ENCODE measurements around the gene EAF2.

The EAF2 gene

GRCh38 chr3:121926380-121926779 lies 91.4 kb downstream of the EAF2 start:
- WGBS, 2 donors (ENCODE audit: extremely low coverage in 2 of 2, insufficient read length in 2 of 2, insufficient replicate concordance in 1 of 2) = no CpG with 5 or more reads among the region's 1 CpG
- Histone ChIP-seq H3K18ac (ENCODE audit: low read length) (no peak overlapping the region), H2BK12ac (ENCODE audit: low read length) (no peak overlapping the region), H3K9ac (ENCODE audit: low read depth, low read length, poor library complexity) (no peak overlapping the region), H2BK15ac (ENCODE audit: low read length) (peak overlapping the region; percentile 16), H3K4me1 (ENCODE audit: control insufficient read depth in 2 of 2, insufficient read depth in 1 of 2, low read depth in 1 of 2, low read length in 2 of 2) (no peaks in the 10 kb centered on the region), H3K36me3 (replicated peaks in 1 of 2; ENCODE audit: control insufficient read depth in 2 of 2, insufficient read depth in 2 of 2, low read length in 2 of 2) (no peaks in the 10 kb centered on the region), H3K4me2 (ENCODE audit: insufficient read depth, low read length, poor library complexity, severe bottlenecking) (no peak overlapping the region), H3K23ac (ENCODE audit: low read depth, low read length, poor library complexity) (peak overlapping the region; percentile 9), H3K9me3 (replicated peaks in 1 of 2; ENCODE audit: control insufficient read depth in 2 of 2, insufficient read depth in 1 of 2, low read depth in 1 of 2, low read length in 2 of 2) (no peaks in the 10 kb centered on the region), H2AFZ (ENCODE audit: low read length) (no peak overlapping the region), H3K4ac (ENCODE audit: low read length) (no peak overlapping the region), H2AK5ac (ENCODE audit: low read depth, low read length) (no peak overlapping the region), H4K91ac (ENCODE audit: low read depth, low read length, poor library complexity) (no peak overlapping the region), H2BK120ac (ENCODE audit: low read depth, low read length) (no peak overlapping the region), H3K79me1 (ENCODE audit: low read depth, low read length) (no peaks in the 10 kb centered on the region), H3K27me3 (ENCODE audit: control insufficient read depth in 3 of 3, insufficient read depth in 3 of 3, low read depth in 1 of 3, low read length in 3 of 3) (no peaks in the 10 kb centered on the region), H3K4me3 (ENCODE audit: low read length in 2 of 2) (no peak overlapping the region), H3K14ac (ENCODE audit: low read length) (no peak overlapping the region), H2BK5ac (ENCODE audit: low read length) (no peak overlapping the region), H4K8ac (ENCODE audit: low read depth, low read length) (no peak overlapping the region), H3K27ac (replicated peaks; ENCODE audit: low read length) (no peak overlapping the region)
- no peak for DNase-seq (ENCODE audit: low spot score)
